Tibial nerve (tissue), 4 donors: ENCODE measurements around the gene TREML2. TPM values are rescaled to one million over a fixed set of nuclear protein-coding genes. Genes with fewer than 3 reads are reported as not detected.

Experiments used
- DNase-seq, 2 donors: peaks; one replicate each; pipeline ENCODE4 v3.0.0-alpha.2; 2019; ENCODE audit warnings: low spot score in 2 of 2
- H3K27ac ChIP-seq, 4 donors: fragments of 200-600 bp; sonication (generic) in 3 of 4; one replicate each; pipeline ENCODE4 v1.5.1; 2017 to 2019; ENCODE audit warnings: mild to moderate bottlenecking in 1 of 4
- H3K27me3 ChIP-seq, 2 donors: fragments of 200-600 bp; sonication (generic) in 1 of 2; one replicate each; pipeline versions ENCODE4 v1.5.1 to v1.6.0; 2017 to 2019
- H3K36me3 ChIP-seq, 3 donors: fragments of 200-600 bp; sonication (generic); one replicate each; pipeline ENCODE4 v1.5.1; 2018 to 2019
- H3K4me1 ChIP-seq, 4 donors: fragments of 200-600 bp; sonication (generic) in 3 of 4; one replicate each; pipeline ENCODE4 v1.5.1; 2017 to 2019
- H3K4me3 ChIP-seq, 4 donors: fragments of 200-600 bp; sonication (generic) in 3 of 4; one replicate each; pipeline ENCODE4 v1.5.1; 2017 to 2019; ENCODE audit warnings: mild to moderate bottlenecking in 1 of 4, moderate library complexity in 1 of 4
- H3K9me3 ChIP-seq, 4 donors: fragments of 200-600 bp; sonication (generic) in 3 of 4; one replicate each; pipeline ENCODE4 v1.5.1; 2017 to 2019
- EP300 ChIP-seq, 2 donors: sonication (generic); formaldehyde crosslinking; IDR thresholded peaks; one replicate each; pipeline ENCODE4 v1.6.1; 2017; ENCODE audit warnings: antibody characterized with exemption in 2 of 2, mild to moderate bottlenecking in 1 of 2
- POLR2A ChIP-seq, 2 donors: fragments of 450-650 bp; IDR thresholded peaks; one replicate each; pipeline ENCODE4 v1.6.1; 2017; ENCODE audit warnings: antibody characterized with exemption in 2 of 2, mild to moderate bottlenecking in 2 of 2, moderate library complexity in 2 of 2
- WGBS, 2 donors: methylation state at CpG; one replicate each; pipeline ENCODE4 v1.1.5; 2018; 5-methylcytosine and 5-hydroxymethylcytosine counted together
- total RNA-seq, 4 donors: library from RNA; depleted of rRNA; stranded (reverse); fragments of >200 nt; gene quantifications; one replicate each; pipeline ENCODE4 v1.1.0, GENCODE V29; 2016
- TF ChIP-seq, protein P1 (sequence below), 5 experiments: fragments of 200-600 bp in 3 of 5; fragments of 450-650 bp in 2 of 5; sonication (generic) in 3 of 5; IDR thresholded peaks; one replicate each; pipeline ENCODE4 v1.5.1; 2016 to 2019; ENCODE audit warnings: antibody characterized with exemption in 5 of 5, mild to moderate bottlenecking in 3 of 5, moderate library complexity in 2 of 5

Gene TREML2
- total RNA-seq, 4 donors from 2014 or later: not detected

DNA sequence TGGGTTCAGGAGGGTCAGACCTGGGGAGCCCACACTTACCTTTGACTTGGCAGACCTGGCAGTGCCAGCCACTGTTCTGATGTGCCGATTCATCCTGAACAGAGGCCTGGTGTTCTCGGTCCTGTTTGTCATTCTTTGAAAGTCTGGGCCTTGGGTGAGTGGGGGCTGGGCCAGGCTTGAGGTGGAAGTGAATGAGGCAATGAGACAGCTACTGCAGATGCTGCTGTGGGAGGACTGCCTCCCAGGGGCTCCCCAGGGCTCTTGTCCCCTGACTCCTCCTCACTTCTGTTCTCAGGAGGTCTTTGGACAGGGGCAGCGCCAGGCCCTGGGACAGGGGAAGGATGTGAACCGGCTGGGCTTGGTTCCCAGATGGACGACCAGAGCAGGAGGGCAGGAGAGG lies 21.6 kb upstream of the TREML2 start:
- no peaks in the 10 kb centered on the region for H3K36me3 ChIP-seq
- H3K27ac ChIP-seq: no peak overlapping the region
- H3K4me1 ChIP-seq: no peaks in the 10 kb centered on the region
- TF ChIP-seq, protein P1, sequence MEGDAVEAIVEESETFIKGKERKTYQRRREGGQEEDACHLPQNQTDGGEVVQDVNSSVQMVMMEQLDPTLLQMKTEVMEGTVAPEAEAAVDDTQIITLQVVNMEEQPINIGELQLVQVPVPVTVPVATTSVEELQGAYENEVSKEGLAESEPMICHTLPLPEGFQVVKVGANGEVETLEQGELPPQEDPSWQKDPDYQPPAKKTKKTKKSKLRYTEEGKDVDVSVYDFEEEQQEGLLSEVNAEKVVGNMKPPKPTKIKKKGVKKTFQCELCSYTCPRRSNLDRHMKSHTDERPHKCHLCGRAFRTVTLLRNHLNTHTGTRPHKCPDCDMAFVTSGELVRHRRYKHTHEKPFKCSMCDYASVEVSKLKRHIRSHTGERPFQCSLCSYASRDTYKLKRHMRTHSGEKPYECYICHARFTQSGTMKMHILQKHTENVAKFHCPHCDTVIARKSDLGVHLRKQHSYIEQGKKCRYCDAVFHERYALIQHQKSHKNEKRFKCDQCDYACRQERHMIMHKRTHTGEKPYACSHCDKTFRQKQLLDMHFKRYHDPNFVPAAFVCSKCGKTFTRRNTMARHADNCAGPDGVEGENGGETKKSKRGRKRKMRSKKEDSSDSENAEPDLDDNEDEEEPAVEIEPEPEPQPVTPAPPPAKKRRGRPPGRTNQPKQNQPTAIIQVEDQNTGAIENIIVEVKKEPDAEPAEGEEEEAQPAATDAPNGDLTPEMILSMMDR (IDR thresholded peaks at IDR 0.05): no peak
- TF ChIP-seq POLR2A (IDR thresholded peaks at IDR 0.05) (no peak), EP300 (IDR thresholded peaks at IDR 0.05) (no peak)
- no peak overlapping the region for H3K4me3 ChIP-seq
- H3K27me3 ChIP-seq: no peaks in the 10 kb centered on the region
- DNase-seq: no peak
- WGBS, 2 donors: 68 to 74% methylated on average over 4 to 5 of the region's 5 CpGs
- H3K9me3 ChIP-seq: peaks cover 0 to 20% (median 2%) of the 10 kb centered on the region in 4 donors

DNA sequence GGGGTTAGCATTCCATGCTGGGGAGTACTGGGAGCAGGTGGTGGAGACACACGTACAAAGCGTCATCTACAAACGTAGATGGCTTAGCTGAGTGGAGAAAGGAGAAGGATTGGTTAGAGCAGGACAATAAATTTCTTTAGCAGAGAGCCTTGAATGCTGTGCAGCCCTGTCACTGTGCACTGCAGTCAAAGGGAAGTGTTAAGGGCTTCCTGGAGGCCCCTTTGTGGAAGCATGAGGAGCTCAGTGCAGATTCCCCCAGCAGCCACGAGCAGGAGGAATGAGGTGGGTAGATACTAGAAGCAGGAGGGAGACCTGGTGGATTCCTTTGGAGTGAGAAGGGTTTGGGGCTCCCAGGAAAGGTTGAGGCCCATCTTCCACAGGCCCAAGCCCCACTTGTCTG lies 21.1 kb upstream of the TREML2 start:
- 62 to 80% methylated on average over 4 of the region's 4 CpGs for WGBS, 2 donors
- Histone ChIP-seq H3K27ac (no peak overlapping the region), H3K36me3 (no peaks in the 10 kb centered on the region), H3K27me3 (no peaks in the 10 kb centered on the region), H3K4me3 (no peak overlapping the region), H3K4me1 (no peaks in the 10 kb centered on the region), H3K9me3 (peaks cover 0 to 20% (median 2%) of the 10 kb centered on the region in 4 donors)
- TF ChIP-seq EP300 (IDR thresholded peaks at IDR 0.05) (no peak), POLR2A (IDR thresholded peaks at IDR 0.05) (no peak)
- TF ChIP-seq, protein P1 (IDR thresholded peaks at IDR 0.05): no peak
- no peak for DNase-seq

DNA sequence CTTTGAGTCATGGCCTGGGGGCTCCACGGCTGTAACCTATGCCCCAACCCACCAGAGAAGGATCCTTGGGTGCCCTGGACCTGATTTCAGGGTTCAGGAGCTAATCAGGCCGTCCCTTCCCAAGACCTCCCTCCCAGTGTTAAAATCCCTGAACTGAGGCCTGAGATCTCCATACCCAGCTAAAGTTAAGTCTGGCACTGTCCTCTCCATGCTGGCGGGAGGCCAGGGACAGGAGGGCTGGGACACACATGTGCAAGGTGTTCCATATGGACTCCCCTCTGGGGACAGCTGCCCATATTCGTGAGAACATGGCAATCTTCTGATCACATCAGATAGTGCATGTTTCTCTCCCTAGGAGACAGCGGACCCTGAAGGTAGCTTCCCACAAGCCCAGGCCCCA lies 15.7 kb upstream of the TREML2 start:
- no peaks in the 10 kb centered on the region for H3K27me3 ChIP-seq
- no peak for DNase-seq
- H3K27ac ChIP-seq: no peak overlapping the region
- H3K4me1 ChIP-seq: no peaks in the 10 kb centered on the region
- H3K9me3 ChIP-seq: peaks cover 0 to 29% (median 2%) of the 10 kb centered on the region in 4 donors
- TF ChIP-seq, protein P1 (IDR thresholded peaks at IDR 0.05): no peak
- no peak for TF ChIP-seq POLR2A (IDR thresholded peaks at IDR 0.05)
- TF ChIP-seq EP300 (IDR thresholded peaks at IDR 0.05): no peak
- 81 to 83% methylated on average over 4 to 5 of the region's 5 CpGs for WGBS, 2 donors
- no peaks in the 10 kb centered on the region for H3K36me3 ChIP-seq
- H3K4me3 ChIP-seq: no peak overlapping the region

DNA sequence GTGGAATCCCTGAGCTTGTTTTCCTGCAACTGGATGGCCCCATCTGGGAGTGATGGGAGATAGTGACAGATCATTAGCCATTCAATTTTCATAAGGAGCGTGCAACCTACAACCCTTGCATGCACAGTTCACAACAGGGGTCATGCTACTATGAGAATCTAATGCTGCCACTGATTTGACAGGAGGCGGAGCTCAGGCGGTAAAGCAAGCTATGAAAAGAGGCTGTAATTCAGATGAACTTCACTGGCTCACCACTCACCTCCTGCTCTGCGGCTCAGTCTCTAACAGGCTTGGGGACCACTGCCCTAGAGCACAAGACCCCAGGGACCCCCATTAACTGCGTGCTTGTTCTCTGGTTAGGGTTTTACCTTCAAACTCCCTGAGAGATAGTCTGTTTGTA lies 14.8 kb upstream of the TREML2 start:
- H3K4me3 ChIP-seq: no peak overlapping the region
- no peaks in the 10 kb centered on the region for H3K36me3 ChIP-seq
- no peaks in the 10 kb centered on the region for H3K27me3 ChIP-seq
- DNase-seq: no peak
- TF ChIP-seq, protein P1 (IDR thresholded peaks at IDR 0.05): no peak
- no peak for TF ChIP-seq EP300 (IDR thresholded peaks at IDR 0.05)
- TF ChIP-seq POLR2A (IDR thresholded peaks at IDR 0.05): no peak
- peaks cover 0 to 24% (median 2%) of the 10 kb centered on the region in 4 donors for H3K9me3 ChIP-seq
- H3K27ac ChIP-seq: no peak overlapping the region
- 73 to 79% methylated on average over 5 of the region's 5 CpGs for WGBS, 2 donors
- no peaks in the 10 kb centered on the region for H3K4me1 ChIP-seq

DNA sequence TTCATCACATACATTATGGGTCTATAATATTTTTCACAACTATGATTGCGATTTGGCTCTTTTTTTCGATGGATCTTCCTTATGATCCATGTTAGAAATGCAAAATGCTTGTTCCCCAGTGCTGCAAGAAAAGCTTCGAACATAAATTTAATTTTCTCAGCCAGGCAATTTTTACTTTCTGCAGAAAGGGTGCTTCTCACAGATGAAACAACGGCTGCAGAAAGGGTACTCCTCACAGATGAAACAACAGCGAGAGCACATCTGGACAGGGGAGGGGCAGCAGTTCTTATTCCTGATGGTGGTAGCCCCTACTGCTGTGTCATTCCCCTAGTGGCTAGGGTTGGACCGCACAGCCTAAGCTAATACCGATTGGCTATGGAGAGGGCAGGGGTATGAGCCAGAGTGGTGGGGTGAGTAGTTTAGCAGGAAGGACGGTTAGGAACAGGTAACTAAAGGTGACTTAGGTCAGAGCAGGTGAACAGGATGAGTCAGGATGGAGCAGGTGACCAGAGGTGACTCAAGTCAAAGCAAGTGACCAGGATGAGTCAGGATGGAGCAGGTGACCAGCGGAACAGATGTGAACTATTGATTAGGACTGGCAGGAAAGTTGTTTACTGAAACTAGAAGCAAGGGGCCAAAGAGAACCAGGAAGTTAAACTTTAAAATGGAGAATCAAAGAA lies 13.8 kb upstream of the TREML2 start:
- no peak for DNase-seq

More for the DNA sequence above, 13.8 kb upstream of the TREML2 start:
- Histone ChIP-seq H3K36me3 (no peaks in the 10 kb centered on the region), H3K27ac (no peak overlapping the region), H3K4me3 (no peak overlapping the region), H3K9me3 (peaks cover 0 to 14% (median 2%) of the 10 kb centered on the region in 4 donors), H3K4me1 (no peaks in the 10 kb centered on the region), H3K27me3 (no peaks in the 10 kb centered on the region)
- WGBS, 2 donors: 81 to 89% methylated on average over 9 of the region's 9 CpGs
- TF ChIP-seq POLR2A (IDR thresholded peaks at IDR 0.05) (no peak), EP300 (IDR thresholded peaks at IDR 0.05) (no peak)
- TF ChIP-seq, protein P1 (IDR thresholded peaks at IDR 0.05): no peak
